KMS-11 (cell line): Measurements from ENCODE around the gene SIRT5.

Source experiments
- H2AFZ ChIP-seq: fragments of 200-600 bp; sonication (generic); 2 replicates; pipeline ENCODE4 v1.6.1; 2016; ENCODE audit warnings: antibody characterized with exemption, mixed run types, low read depth
- H3K27ac ChIP-seq: fragments of 200-600 bp; sonication (generic); 2 replicates; pipeline ENCODE4 v1.6.1; 2016; ENCODE audit warnings: mild to moderate bottlenecking, mixed run types
- H3K27me3 ChIP-seq: fragments of 200-600 bp; sonication (generic); 2 replicates; pipeline ENCODE4 v1.6.1; 2017; ENCODE audit warnings: mild to moderate bottlenecking, low read depth, mixed run types, moderate library complexity; ENCODE audit not compliant: insufficient read depth
- H3K36me3 ChIP-seq: fragments of 200-600 bp; sonication (generic); 2 replicates; pipeline ENCODE4 v1.6.1; 2017; ENCODE audit warnings: mild to moderate bottlenecking, mixed run types; ENCODE audit not compliant: insufficient read depth
- H3K4me1 ChIP-seq: fragments of 200-600 bp; sonication (generic); 2 replicates; pipeline ENCODE4 v1.6.1; 2016; ENCODE audit warnings: mild to moderate bottlenecking, low read depth, mixed run types; ENCODE audit not compliant: poor library complexity, severe bottlenecking
- H3K4me2 ChIP-seq: fragments of 200-600 bp; sonication (generic); 2 replicates; pipeline ENCODE4 v1.7.0; 2016; ENCODE audit warnings: mild to moderate bottlenecking, mixed run types
- H3K4me3 ChIP-seq: fragments of 200-600 bp; sonication (generic); IDR thresholded peaks from 2 replicates; pipeline ENCODE4 v1.6.1; 2017; ENCODE audit warnings: low read depth, low read length, mixed read lengths; ENCODE audit not compliant: insufficient read depth
- H3K79me2 ChIP-seq: fragments of 200-600 bp; sonication (generic); 2 replicates; pipeline ENCODE4 v1.6.1; 2016; ENCODE audit warnings: low read depth, mixed run types; ENCODE audit not compliant: insufficient read depth
- H3K9ac ChIP-seq: fragments of 200-600 bp; sonication (generic); 2 replicates; pipeline ENCODE4 v1.6.1; 2016; ENCODE audit warnings: mild to moderate bottlenecking, mixed run types
- H4K20me1 ChIP-seq: fragments of 200-600 bp; sonication (generic); 2 replicates; pipeline ENCODE4 v1.6.1; 2016; ENCODE audit warnings: mild to moderate bottlenecking, mixed run types; ENCODE audit not compliant: insufficient read depth
- TF ChIP-seq, protein P1 (sequence below): fragments of 200-600 bp; sonication (generic); conservative IDR thresholded peaks from 2 replicates; pipeline ENCODE4 v1.6.1; 2017; ENCODE audit warnings: low read depth, mild to moderate bottlenecking, antibody characterized with exemption, low read length, moderate library complexity, mixed read lengths

SIRT5 gene

DNA sequence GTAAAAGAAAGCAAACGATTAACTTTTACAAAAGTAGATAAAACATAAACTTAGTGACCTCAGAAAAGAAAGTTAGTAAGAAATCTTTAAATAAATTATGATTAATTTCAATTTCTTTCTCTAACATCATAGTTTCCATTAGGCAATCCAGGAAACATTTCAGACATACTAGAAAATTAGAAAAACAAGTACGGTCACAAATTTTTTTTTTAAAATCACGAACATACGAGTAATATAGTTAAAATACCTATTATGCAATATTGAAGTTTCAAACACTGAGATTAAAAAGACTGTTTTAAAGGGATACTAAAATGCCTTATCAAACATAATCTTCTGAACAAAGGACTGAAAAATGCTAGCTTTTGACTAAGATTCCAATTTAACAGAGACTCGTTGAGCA is 66.9 kb downstream of the SIRT5 start:
- Histone ChIP-seq H3K4me3 (no peak overlapping the region), H3K27ac (no peak overlapping the region), H3K79me2 (no peaks in the 10 kb centered on the region), H3K4me2 (no peak overlapping the region), H4K20me1 (no peaks in the 10 kb centered on the region), H3K27me3 (no peaks in the 10 kb centered on the region), H3K9ac (no peak overlapping the region), H3K36me3 (peaks cover 6% of the 10 kb centered on the region; the same call in 1 of the 2 replicates), H3K4me1 (no peaks in the 10 kb centered on the region), H2AFZ (no peak overlapping the region)
- TF ChIP-seq, protein P1, sequence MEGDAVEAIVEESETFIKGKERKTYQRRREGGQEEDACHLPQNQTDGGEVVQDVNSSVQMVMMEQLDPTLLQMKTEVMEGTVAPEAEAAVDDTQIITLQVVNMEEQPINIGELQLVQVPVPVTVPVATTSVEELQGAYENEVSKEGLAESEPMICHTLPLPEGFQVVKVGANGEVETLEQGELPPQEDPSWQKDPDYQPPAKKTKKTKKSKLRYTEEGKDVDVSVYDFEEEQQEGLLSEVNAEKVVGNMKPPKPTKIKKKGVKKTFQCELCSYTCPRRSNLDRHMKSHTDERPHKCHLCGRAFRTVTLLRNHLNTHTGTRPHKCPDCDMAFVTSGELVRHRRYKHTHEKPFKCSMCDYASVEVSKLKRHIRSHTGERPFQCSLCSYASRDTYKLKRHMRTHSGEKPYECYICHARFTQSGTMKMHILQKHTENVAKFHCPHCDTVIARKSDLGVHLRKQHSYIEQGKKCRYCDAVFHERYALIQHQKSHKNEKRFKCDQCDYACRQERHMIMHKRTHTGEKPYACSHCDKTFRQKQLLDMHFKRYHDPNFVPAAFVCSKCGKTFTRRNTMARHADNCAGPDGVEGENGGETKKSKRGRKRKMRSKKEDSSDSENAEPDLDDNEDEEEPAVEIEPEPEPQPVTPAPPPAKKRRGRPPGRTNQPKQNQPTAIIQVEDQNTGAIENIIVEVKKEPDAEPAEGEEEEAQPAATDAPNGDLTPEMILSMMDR, result no peak

DNA sequence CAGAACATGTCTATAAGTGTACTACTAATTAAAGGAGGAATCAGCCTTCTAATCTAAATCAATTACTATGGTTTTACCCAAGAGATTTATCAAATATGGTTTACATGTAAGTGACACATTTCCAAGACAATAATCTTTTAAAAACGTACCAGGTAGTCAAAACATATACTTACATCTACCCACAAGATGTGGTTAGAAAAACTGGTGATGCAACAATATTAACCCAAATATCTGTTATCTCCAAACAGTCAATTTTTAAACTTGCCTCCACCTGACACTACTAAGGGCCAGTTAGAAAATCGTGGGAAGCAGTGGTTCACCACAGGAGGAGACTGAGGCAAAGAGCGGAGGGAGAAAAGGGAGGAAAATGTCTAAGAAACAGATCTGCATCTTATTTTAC is 68.7 kb downstream of the SIRT5 start:
- Histone ChIP-seq H4K20me1 (no peaks in the 10 kb centered on the region), H3K36me3 (peaks cover 4% of the 10 kb centered on the region; the same call in 1 of the 2 replicates), H3K4me1 (no peaks in the 10 kb centered on the region), H2AFZ (no peak overlapping the region), H3K4me2 (no peak overlapping the region), H3K27ac (no peak overlapping the region), H3K9ac (no peak overlapping the region), H3K79me2 (no peaks in the 10 kb centered on the region), H3K27me3 (no peaks in the 10 kb centered on the region), H3K4me3 (no peak overlapping the region)
- TF ChIP-seq, protein P1, result no peak

DNA sequence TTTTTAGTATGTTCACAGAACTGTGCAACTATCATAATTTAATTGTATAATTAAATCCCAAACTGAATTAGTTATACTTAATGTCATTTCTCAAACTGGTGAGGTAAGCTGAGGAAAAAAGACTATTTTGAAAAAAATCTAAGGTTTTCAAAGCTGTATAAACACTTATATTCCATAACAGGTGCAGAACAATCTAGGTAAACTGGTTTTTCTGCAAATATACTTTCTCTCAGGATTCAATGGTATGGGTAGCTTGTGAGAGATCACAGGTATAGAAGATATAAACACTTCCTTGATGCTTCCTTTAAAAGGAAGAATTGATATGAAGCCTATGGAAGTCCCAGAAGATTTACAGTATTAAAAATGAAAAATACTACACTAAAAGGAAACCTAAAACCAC is 74.4 kb downstream of the SIRT5 start:
- H3K36me3 ChIP-seq, result no peaks in the 10 kb centered on the region
- no peak overlapping the region for H3K4me2 ChIP-seq
- no peak overlapping the region for H3K9ac ChIP-seq
- no peaks in the 10 kb centered on the region; the same call in 1 of the 2 replicates for H3K79me2 ChIP-seq
- H2AFZ ChIP-seq, result no peak overlapping the region
- no peak overlapping the region for H3K4me3 ChIP-seq
- peaks cover 2% of the 10 kb centered on the region for H3K4me1 ChIP-seq
- no peaks in the 10 kb centered on the region for H4K20me1 ChIP-seq
- H3K27me3 ChIP-seq, result no peaks in the 10 kb centered on the region
- TF ChIP-seq, protein P1, result no peak
- H3K27ac ChIP-seq, result no peak overlapping the region

DNA sequence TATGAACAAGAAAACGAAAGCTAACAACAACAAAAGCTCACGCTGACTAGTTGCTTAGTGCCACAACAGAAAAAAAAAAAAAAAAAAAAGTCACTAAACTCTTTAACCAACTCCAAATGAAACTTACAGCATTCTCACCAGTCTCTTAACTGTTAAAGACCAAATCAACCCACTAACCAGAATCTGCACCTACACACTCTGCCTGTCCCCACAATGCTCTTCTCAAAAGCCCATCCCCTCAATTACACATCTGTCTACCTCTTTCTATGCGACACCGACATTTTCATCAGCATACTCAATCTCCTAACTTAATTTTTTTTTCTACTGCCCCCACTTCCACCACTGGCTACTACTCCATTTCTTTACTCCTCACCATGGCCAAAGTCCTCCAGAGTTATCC is 75.0 kb downstream of the SIRT5 start:
- no peaks in the 10 kb centered on the region for H4K20me1 ChIP-seq
- no peak overlapping the region for H3K4me2 ChIP-seq
- H2AFZ ChIP-seq, result no peak overlapping the region
- no peak overlapping the region for H3K9ac ChIP-seq
- H3K27me3 ChIP-seq, result no peaks in the 10 kb centered on the region
- H3K27ac ChIP-seq, result no peak overlapping the region
- H3K4me3 ChIP-seq, result no peak overlapping the region
- no peaks in the 10 kb centered on the region; the same call in 1 of the 2 replicates for H3K79me2 ChIP-seq
- H3K36me3 ChIP-seq, result no peaks in the 10 kb centered on the region
- TF ChIP-seq, protein P1, result no peak
- H3K4me1 ChIP-seq, result peaks cover 8% of the 10 kb centered on the region
